ENCODE results near the gene CCL4L2.
A peak's percentile ranks its signal among the peaks of the same experiment; 100 is the strongest.
"Not testable (repeated sequence)": the region's sequence is repeated elsewhere in the genome, so short reads cannot be mapped to it uniquely, and the experiment has no call there.

CCL4L2 gene
- long read RNA-seq = 0 reads

- H3K27ac ChIP-seq (replicated peaks) = peak within 1 kb of the TSS; percentile 61
- not testable (repeated sequence) for H3K4me3 ChIP-seq (replicated peaks; ENCODE audit: insufficient read depth, low read length)
- peak in 1 of 2 experiments; percentile 64 for DNase-seq (ENCODE audit: low read depth in 1 of 2, low spot score in 1 of 2)
Observed at GRCh38 chr17:36210439-36211211, at the start of gene CCL4L2. TSS of gene CCL4L2 (plus strand) at chr17:36211063.

GRCh38 chr17:36168836-36169235 is 42.0 kb upstream of the CCL4L2 start:
- not testable (repeated sequence) for DNase-seq (ENCODE audit: low read depth in 1 of 2, low spot score in 1 of 2); H3K4me3 ChIP-seq (replicated peaks; ENCODE audit: insufficient read depth, low read length); H3K27me3 ChIP-seq (ENCODE audit: insufficient read depth, poor library complexity, severe bottlenecking); H3K27ac ChIP-seq (replicated peaks)

More at GRCh38 chr17:36210439-36211211, at the start of gene CCL4L2:
- not testable (repeated sequence) for H3K27me3 ChIP-seq (ENCODE audit: insufficient read depth, poor library complexity, severe bottlenecking)
- TF ChIP-seq SPI1 (IDR thresholded peaks at IDR 0.05; ENCODE audit: borderline replicate concordance, low read depth) = peak; percentile 84

- H3K27me3 ChIP-seq (ENCODE audit: insufficient read depth, poor library complexity, severe bottlenecking); H3K27ac ChIP-seq (replicated peaks); DNase-seq (ENCODE audit: low read depth in 1 of 2, low spot score in 1 of 2); H3K4me3 ChIP-seq (replicated peaks; ENCODE audit: insufficient read depth, low read length): not testable (repeated sequence)
Observed at GRCh38 chr17:36176536-36176935, 34.3 kb upstream of the CCL4L2 start, which contains the start of gene TBC1D3B. TSS of gene TBC1D3B (minus strand) at chr17:36176636. CDS start at chr17:36175050, 1,586 bp downstream.

DNA sequence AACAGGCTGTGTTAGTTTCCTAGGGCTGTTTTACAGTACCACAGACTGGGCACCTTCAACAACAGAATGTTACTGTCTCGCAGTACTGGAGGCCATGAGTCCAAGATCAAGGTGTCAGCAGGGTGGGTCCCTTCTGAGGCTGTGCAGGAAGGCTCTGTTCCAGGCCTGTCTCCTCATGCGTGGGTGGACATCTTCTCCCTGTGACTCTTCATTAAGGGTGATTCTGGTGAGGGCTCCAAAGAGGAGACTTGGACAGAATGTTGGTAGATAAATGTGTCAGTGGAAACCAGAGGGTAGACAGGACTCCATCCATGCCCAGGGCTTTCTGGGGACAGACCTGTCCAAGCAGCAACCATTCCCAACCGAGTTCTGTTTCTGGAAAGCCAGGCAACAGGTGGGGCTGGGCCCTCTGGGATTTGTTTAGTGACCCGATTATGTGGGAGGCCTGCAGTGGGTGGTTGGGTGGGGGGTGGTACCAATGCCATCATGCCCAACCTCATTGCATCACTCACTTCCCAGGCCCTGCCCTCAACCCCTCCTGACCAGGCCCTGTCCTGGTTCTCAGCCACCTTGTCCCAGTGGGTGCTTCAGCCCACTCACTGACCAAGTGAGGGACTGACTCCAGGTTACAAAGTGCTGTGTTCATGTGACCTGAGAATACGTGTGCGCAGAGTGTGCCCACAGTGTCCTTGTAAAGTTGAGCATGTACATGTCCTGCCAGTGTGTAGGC is 29.3 kb upstream of the CCL4L2 start:
- not testable (repeated sequence) for DNase-seq (ENCODE audit: low read depth in 1 of 2, low spot score in 1 of 2); H3K4me3 ChIP-seq (replicated peaks; ENCODE audit: insufficient read depth, low read length); H3K27me3 ChIP-seq (ENCODE audit: insufficient read depth, poor library complexity, severe bottlenecking); H3K27ac ChIP-seq (replicated peaks)

- Histone ChIP-seq H3K27ac (replicated peaks) (peak overlapping the region; percentile 91), H3K4me3 (replicated peaks; ENCODE audit: insufficient read depth, low read length) (peak overlapping the region; percentile 47), H3K27me3 (ENCODE audit: insufficient read depth, poor library complexity, severe bottlenecking) (no peaks in the 10 kb centered on the region)
- no peak for TF ChIP-seq POLR2AphosphoS5 (IDR thresholded peaks at IDR 0.05; ENCODE audit: low read depth)
- TF ChIP-seq CTCF (IDR thresholded peaks at IDR 0.05; ENCODE audit: insufficient read depth, low read length) = no peak
- TF ChIP-seq, protein P1, sequence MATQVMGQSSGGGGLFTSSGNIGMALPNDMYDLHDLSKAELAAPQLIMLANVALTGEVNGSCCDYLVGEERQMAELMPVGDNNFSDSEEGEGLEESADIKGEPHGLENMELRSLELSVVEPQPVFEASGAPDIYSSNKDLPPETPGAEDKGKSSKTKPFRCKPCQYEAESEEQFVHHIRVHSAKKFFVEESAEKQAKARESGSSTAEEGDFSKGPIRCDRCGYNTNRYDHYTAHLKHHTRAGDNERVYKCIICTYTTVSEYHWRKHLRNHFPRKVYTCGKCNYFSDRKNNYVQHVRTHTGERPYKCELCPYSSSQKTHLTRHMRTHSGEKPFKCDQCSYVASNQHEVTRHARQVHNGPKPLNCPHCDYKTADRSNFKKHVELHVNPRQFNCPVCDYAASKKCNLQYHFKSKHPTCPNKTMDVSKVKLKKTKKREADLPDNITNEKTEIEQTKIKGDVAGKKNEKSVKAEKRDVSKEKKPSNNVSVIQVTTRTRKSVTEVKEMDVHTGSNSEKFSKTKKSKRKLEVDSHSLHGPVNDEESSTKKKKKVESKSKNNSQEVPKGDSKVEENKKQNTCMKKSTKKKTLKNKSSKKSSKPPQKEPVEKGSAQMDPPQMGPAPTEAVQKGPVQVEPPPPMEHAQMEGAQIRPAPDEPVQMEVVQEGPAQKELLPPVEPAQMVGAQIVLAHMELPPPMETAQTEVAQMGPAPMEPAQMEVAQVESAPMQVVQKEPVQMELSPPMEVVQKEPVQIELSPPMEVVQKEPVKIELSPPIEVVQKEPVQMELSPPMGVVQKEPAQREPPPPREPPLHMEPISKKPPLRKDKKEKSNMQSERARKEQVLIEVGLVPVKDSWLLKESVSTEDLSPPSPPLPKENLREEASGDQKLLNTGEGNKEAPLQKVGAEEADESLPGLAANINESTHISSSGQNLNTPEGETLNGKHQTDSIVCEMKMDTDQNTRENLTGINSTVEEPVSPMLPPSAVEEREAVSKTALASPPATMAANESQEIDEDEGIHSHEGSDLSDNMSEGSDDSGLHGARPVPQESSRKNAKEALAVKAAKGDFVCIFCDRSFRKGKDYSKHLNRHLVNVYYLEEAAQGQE (IDR thresholded peaks at IDR 0.05; ENCODE audit: insufficient replicate concordance, low read depth) = no peak
- TF ChIP-seq GABPA (IDR thresholded peaks at IDR 0.05; ENCODE audit: low read depth) = no peak
- no peak for TF ChIP-seq SPI1 (IDR thresholded peaks at IDR 0.05; ENCODE audit: borderline replicate concordance, low read depth)
- DNase-seq (ENCODE audit: low read depth in 1 of 2, low spot score in 1 of 2) = no peak
Observed at GRCh38 chr17:36182176-36183000, 28.5 kb upstream of the CCL4L2 start.

DNA sequence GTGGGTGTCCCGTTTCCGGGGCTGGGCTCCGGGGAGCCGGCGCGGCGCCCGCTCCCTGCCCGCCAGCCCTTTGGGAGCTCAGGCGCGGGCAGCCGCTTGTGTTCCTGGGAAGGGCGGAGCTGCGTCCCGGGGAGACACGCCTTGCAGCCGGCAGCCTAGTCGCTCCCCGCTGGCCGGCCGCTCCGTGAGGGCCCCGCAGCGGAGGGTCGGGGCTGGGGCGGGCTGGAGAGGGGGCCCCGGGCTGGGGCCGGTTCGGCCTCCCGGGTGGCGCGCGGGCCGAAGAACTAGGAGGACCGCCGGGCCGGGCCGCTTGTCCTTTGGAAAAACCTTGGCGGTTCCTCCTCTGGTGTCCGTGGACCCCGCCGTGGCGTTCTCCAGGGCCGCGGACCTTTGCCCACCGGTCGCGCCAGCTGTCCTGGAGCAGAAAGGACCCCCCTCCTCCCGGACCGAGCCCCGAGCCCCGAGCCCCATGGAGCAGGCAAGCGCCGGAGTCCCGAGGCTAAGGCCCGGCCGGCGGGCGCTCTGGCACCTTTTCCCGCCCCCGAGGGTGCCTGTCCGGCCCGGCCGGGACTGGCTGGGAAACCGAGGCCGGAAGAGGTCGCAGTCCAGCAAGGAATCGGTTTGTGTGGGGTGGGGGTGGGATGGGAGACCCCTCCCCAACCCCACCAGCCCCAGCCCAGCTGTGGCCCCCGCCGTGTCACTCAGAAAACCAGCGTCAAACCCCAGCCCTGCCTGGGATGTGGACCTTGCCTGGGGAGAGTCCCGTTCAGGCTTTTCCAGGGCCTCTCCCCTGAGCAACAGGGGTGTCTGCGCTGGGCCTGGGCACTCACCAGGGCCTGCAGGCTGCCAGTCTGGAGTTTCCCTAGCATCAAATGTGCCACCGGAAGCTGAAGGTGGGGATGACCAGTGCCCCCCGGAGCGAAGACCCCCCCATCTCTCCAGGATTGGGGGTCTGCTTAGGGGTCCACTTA is 27.6 kb upstream of the CCL4L2 start:
- Histone ChIP-seq H3K4me3 (replicated peaks; ENCODE audit: insufficient read depth, low read length) (peak overlapping the region; percentile 47), H3K27me3 (ENCODE audit: insufficient read depth, poor library complexity, severe bottlenecking) (no peaks in the 10 kb centered on the region), H3K27ac (replicated peaks) (peak overlapping the region; percentile 91)
- DNase-seq (ENCODE audit: low read depth in 1 of 2, low spot score in 1 of 2) = peak in 1 of 2 experiments; percentile 51
- TF ChIP-seq CTCF (IDR thresholded peaks at IDR 0.05; ENCODE audit: insufficient read depth, low read length) (no peak), POLR2AphosphoS5 (IDR thresholded peaks at IDR 0.05; ENCODE audit: low read depth) (no peak), SPI1 (IDR thresholded peaks at IDR 0.05; ENCODE audit: borderline replicate concordance, low read depth) (no peak)
